ENCODE data around the gene NFATC4. TPM values are rescaled to one million over a fixed set of nuclear protein-coding genes. Genes with fewer than 3 reads are reported as not detected.
A peak's percentile ranks its signal among the peaks of the same experiment; 100 is the strongest.

NFATC4 gene
- polyA plus RNA-seq, 2 donors: 20.9 to 25.6 TPM

- H3K36me3 ChIP-seq (ENCODE audit: control insufficient read depth in 2 of 2, insufficient read depth in 2 of 2, low read length in 1 of 2): no peaks in the 10 kb centered on the region
- H3K4me3 ChIP-seq (ENCODE audit: low read depth in 1 of 2, low read length in 2 of 2): peak overlapping the region in 1 of 2 donors; percentile 24
- H3K9me3 ChIP-seq (ENCODE audit: control insufficient read depth in 2 of 2, insufficient read depth in 1 of 2, low read depth in 1 of 2, low read length in 1 of 2): no peaks in the 10 kb centered on the region
- peak overlapping the region; percentile 19 to 62 for H3K27ac ChIP-seq (ENCODE audit: low read depth in 2 of 2, low read length in 1 of 2)
- 56 to 65% methylated on average over 8 of the region's 8 CpGs for WGBS, 2 donors
- H3K27me3 ChIP-seq (ENCODE audit: control insufficient read depth in 1 of 2, insufficient read depth in 2 of 2, low read length in 2 of 2): no peaks in the 10 kb centered on the region
- H3K4me1 ChIP-seq (ENCODE audit: control insufficient read depth in 2 of 2, insufficient read depth in 2 of 2, low read length in 1 of 2): peaks cover 4 to 12% of the 10 kb centered on the region in 2 donors
These were observed 24.5 kb downstream of the NFATC4 start for GRCh38 chr14:24392325-24393091.

GRCh38 chr14:24394275-24394674 is 26.3 kb downstream of the NFATC4 start:
- H3K4me1 ChIP-seq (ENCODE audit: control insufficient read depth in 2 of 2, insufficient read depth in 2 of 2, low read length in 1 of 2): peaks cover 13 to 22% of the 10 kb centered on the region in 2 donors
- H3K4me3 ChIP-seq (ENCODE audit: low read depth in 1 of 2, low read length in 2 of 2): no peak overlapping the region
- H3K27ac ChIP-seq (ENCODE audit: low read depth in 2 of 2, low read length in 1 of 2): no peak overlapping the region
- no peaks in the 10 kb centered on the region for H3K36me3 ChIP-seq (ENCODE audit: control insufficient read depth in 2 of 2, insufficient read depth in 2 of 2, low read length in 1 of 2)
- H3K27me3 ChIP-seq (ENCODE audit: control insufficient read depth in 1 of 2, insufficient read depth in 2 of 2, low read length in 2 of 2): no peaks in the 10 kb centered on the region
- WGBS, 2 donors: 30 to 45% methylated on average over 3 of the region's 3 CpGs
- H3K9me3 ChIP-seq (ENCODE audit: control insufficient read depth in 2 of 2, insufficient read depth in 1 of 2, low read depth in 1 of 2, low read length in 1 of 2): no peaks in the 10 kb centered on the region

- H3K9me3 ChIP-seq (ENCODE audit: control insufficient read depth in 2 of 2, insufficient read depth in 1 of 2, low read depth in 1 of 2, low read length in 1 of 2): no peaks in the 10 kb centered on the region
- H3K36me3 ChIP-seq (ENCODE audit: control insufficient read depth in 2 of 2, insufficient read depth in 2 of 2, low read length in 1 of 2): no peaks in the 10 kb centered on the region
- peaks cover 18 to 31% of the 10 kb centered on the region in 2 donors for H3K4me1 ChIP-seq (ENCODE audit: control insufficient read depth in 2 of 2, insufficient read depth in 2 of 2, low read length in 1 of 2)
- no peak overlapping the region for H3K4me3 ChIP-seq (ENCODE audit: low read depth in 1 of 2, low read length in 2 of 2)
- no peaks in the 10 kb centered on the region for H3K27me3 ChIP-seq (ENCODE audit: control insufficient read depth in 1 of 2, insufficient read depth in 2 of 2, low read length in 2 of 2)
- 51 to 62% methylated on average over 8 of the region's 8 CpGs for WGBS, 2 donors
- peak overlapping the region; percentile 89 to 90 for H3K27ac ChIP-seq (ENCODE audit: low read depth in 2 of 2, low read length in 1 of 2)
These were observed 27.9 kb downstream of the NFATC4 start for GRCh38 chr14:24395609-24396582.

GRCh38 chr14:24397639-24398292 is 29.8 kb downstream of the NFATC4 start:
- no peak overlapping the region for H3K4me3 ChIP-seq (ENCODE audit: low read depth in 1 of 2, low read length in 2 of 2)
- H3K4me1 ChIP-seq (ENCODE audit: control insufficient read depth in 2 of 2, insufficient read depth in 2 of 2, low read length in 1 of 2): peaks cover 15 to 30% of the 10 kb centered on the region in 2 donors
- no peaks in the 10 kb centered on the region for H3K36me3 ChIP-seq (ENCODE audit: control insufficient read depth in 2 of 2, insufficient read depth in 2 of 2, low read length in 1 of 2)
- no peaks in the 10 kb centered on the region for H3K27me3 ChIP-seq (ENCODE audit: control insufficient read depth in 1 of 2, insufficient read depth in 2 of 2, low read length in 2 of 2)
- WGBS, 2 donors: 46 to 52% methylated on average over 6 of the region's 6 CpGs
- H3K9me3 ChIP-seq (ENCODE audit: control insufficient read depth in 2 of 2, insufficient read depth in 1 of 2, low read depth in 1 of 2, low read length in 1 of 2): no peaks in the 10 kb centered on the region
- H3K27ac ChIP-seq (ENCODE audit: low read depth in 2 of 2, low read length in 1 of 2): peak overlapping the region; percentile 87 to 90

GRCh38 chr14:24398293-24398652 is 30.3 kb downstream of the NFATC4 start:
- Histone ChIP-seq H3K27me3 (ENCODE audit: control insufficient read depth in 1 of 2, insufficient read depth in 2 of 2, low read length in 2 of 2) (no peaks in the 10 kb centered on the region), H3K9me3 (ENCODE audit: control insufficient read depth in 2 of 2, insufficient read depth in 1 of 2, low read depth in 1 of 2, low read length in 1 of 2) (no peaks in the 10 kb centered on the region), H3K4me3 (ENCODE audit: low read depth in 1 of 2, low read length in 2 of 2) (no peak overlapping the region), H3K4me1 (ENCODE audit: control insufficient read depth in 2 of 2, insufficient read depth in 2 of 2, low read length in 1 of 2) (peaks cover 15 to 30% of the 10 kb centered on the region in 2 donors), H3K27ac (ENCODE audit: low read depth in 2 of 2, low read length in 1 of 2) (peak overlapping the region; percentile 87 to 90), H3K36me3 (ENCODE audit: control insufficient read depth in 2 of 2, insufficient read depth in 2 of 2, low read length in 1 of 2) (no peaks in the 10 kb centered on the region)
- 11 to 26% methylated on average over 6 to 7 of the region's 7 CpGs for WGBS, 2 donors

GRCh38 chr14:24398653-24399446 is 30.9 kb downstream of the NFATC4 start, which contains the start of gene NYNRIN:
NYNRIN (plus strand) TSS chr14:24399003; CDS start chr14:24399247, 244 bp downstream.
- peak within 1 kb of the TSS; percentile 54 to 66 for H3K4me3 ChIP-seq (ENCODE audit: low read depth in 1 of 2, low read length in 2 of 2)
- no peaks in the 10 kb centered on the region for H3K9me3 ChIP-seq (ENCODE audit: control insufficient read depth in 2 of 2, insufficient read depth in 1 of 2, low read depth in 1 of 2, low read length in 1 of 2)
- H3K27ac ChIP-seq (ENCODE audit: low read depth in 2 of 2, low read length in 1 of 2): peak within 1 kb of the TSS; percentile 87 to 90
- H3K27me3 ChIP-seq (ENCODE audit: control insufficient read depth in 1 of 2, insufficient read depth in 2 of 2, low read length in 2 of 2): no peaks in the 10 kb centered on the region
- peaks cover 15 to 30% of the 10 kb centered on the region in 2 donors for H3K4me1 ChIP-seq (ENCODE audit: control insufficient read depth in 2 of 2, insufficient read depth in 2 of 2, low read length in 1 of 2)
- no peaks in the 10 kb centered on the region for H3K36me3 ChIP-seq (ENCODE audit: control insufficient read depth in 2 of 2, insufficient read depth in 2 of 2, low read length in 1 of 2)
- WGBS, 2 donors: 2% methylated on average over 40 to 55 of the region's 57 CpGs

- H3K27me3 ChIP-seq (ENCODE audit: control insufficient read depth in 1 of 2, insufficient read depth in 2 of 2, low read length in 2 of 2): no peaks in the 10 kb centered on the region
- H3K4me1 ChIP-seq (ENCODE audit: control insufficient read depth in 2 of 2, insufficient read depth in 2 of 2, low read length in 1 of 2): peaks cover 15 to 30% of the 10 kb centered on the region in 2 donors
- WGBS, 2 donors: 16 to 19% methylated on average over 8 of the region's 8 CpGs
- H3K36me3 ChIP-seq (ENCODE audit: control insufficient read depth in 2 of 2, insufficient read depth in 2 of 2, low read length in 1 of 2): no peaks in the 10 kb centered on the region
- H3K27ac ChIP-seq (ENCODE audit: low read depth in 2 of 2, low read length in 1 of 2): peak overlapping the region; percentile 58 to 90
- no peaks in the 10 kb centered on the region for H3K9me3 ChIP-seq (ENCODE audit: control insufficient read depth in 2 of 2, insufficient read depth in 1 of 2, low read depth in 1 of 2, low read length in 1 of 2)
- H3K4me3 ChIP-seq (ENCODE audit: low read depth in 1 of 2, low read length in 2 of 2): peak overlapping the region; percentile 54 to 66
These were observed 31.5 kb downstream of the NFATC4 start for GRCh38 chr14:24399447-24399822.

GRCh38 chr14:24399999-24400718 is 32.2 kb downstream of the NFATC4 start:
- no peaks in the 10 kb centered on the region for H3K27me3 ChIP-seq (ENCODE audit: control insufficient read depth in 1 of 2, insufficient read depth in 2 of 2, low read length in 2 of 2)
- H3K4me3 ChIP-seq (ENCODE audit: low read depth in 1 of 2, low read length in 2 of 2): peak overlapping the region; percentile 54 to 66
- H3K36me3 ChIP-seq (ENCODE audit: control insufficient read depth in 2 of 2, insufficient read depth in 2 of 2, low read length in 1 of 2): no peaks in the 10 kb centered on the region
- H3K27ac ChIP-seq (ENCODE audit: low read depth in 2 of 2, low read length in 1 of 2): peak overlapping the region; percentile 58 to 90
- no peaks in the 10 kb centered on the region for H3K9me3 ChIP-seq (ENCODE audit: control insufficient read depth in 2 of 2, insufficient read depth in 1 of 2, low read depth in 1 of 2, low read length in 1 of 2)
- H3K4me1 ChIP-seq (ENCODE audit: control insufficient read depth in 2 of 2, insufficient read depth in 2 of 2, low read length in 1 of 2): peaks cover 15 to 30% of the 10 kb centered on the region in 2 donors
- 53 to 56% methylated on average over 4 of the region's 4 CpGs for WGBS, 2 donors

All from esophagus (tissue), 2 donors.